Glutamatergic neuron (in vitro differentiated cells): ENCODE data around the gene AHNAK. TPM values are rescaled to one million over a fixed set of nuclear protein-coding genes. Genes with fewer than 3 reads are reported as not detected.

Source experiments
- DNase-seq: peaks from one replicate; pipeline ENCODE4 v3.0.0; 2022
- H3K27ac Mint-ChIP-seq: one replicate; pipeline ENCODE4 v1.8.0; 2020; ENCODE audit warnings: mild to moderate bottlenecking, mixed read lengths, inconsistent platforms; ENCODE audit not compliant: unreplicated experiment
- H3K27me3 Mint-ChIP-seq: one replicate; pipeline ENCODE4 v1.8.0; 2020; ENCODE audit warnings: mild to moderate bottlenecking, moderate library complexity, mixed read lengths, inconsistent platforms; ENCODE audit not compliant: unreplicated experiment
- H3K36me3 Mint-ChIP-seq: one replicate; pipeline ENCODE4 v1.8.0; 2020; ENCODE audit warnings: mild to moderate bottlenecking, mixed read lengths, inconsistent platforms; ENCODE audit not compliant: unreplicated experiment
- H3K4me1 Mint-ChIP-seq: one replicate; pipeline ENCODE4 v1.8.0; 2020; ENCODE audit warnings: mild to moderate bottlenecking, low read depth, mixed read lengths, inconsistent platforms; ENCODE audit not compliant: unreplicated experiment
- H3K4me3 Mint-ChIP-seq: one replicate; pipeline ENCODE4 v1.8.0; 2020; ENCODE audit warnings: mild to moderate bottlenecking, mixed read lengths, inconsistent platforms; ENCODE audit not compliant: unreplicated experiment
- H3K9me3 Mint-ChIP-seq: one replicate; pipeline ENCODE4 v1.8.0; 2020; ENCODE audit warnings: mild to moderate bottlenecking, moderate library complexity, mixed read lengths, inconsistent platforms; ENCODE audit not compliant: unreplicated experiment
- total RNA-seq: library from RNA; stranded (reverse); fragmentation: NEBNext Ultra II Directional; extraction: Animal tissue kit (Norgen Biotek cat#: 25700); gene quantifications from one replicate; pipeline ENCODE4 v1.2.1, GENCODE V29; 2021; ENCODE audit not compliant: unreplicated experiment
- TF ChIP-seq, protein P1 (sequence below): fragments of 200-600 bp; sonication (generic); IDR thresholded peaks from one replicate; pipeline ENCODE4 v1.5.0; 2021; ENCODE audit not compliant: partially characterized antibody, unreplicated experiment

AHNAK gene
- total RNA-seq, 1 donor from 2014 or later, result 4.5 TPM

DNA sequence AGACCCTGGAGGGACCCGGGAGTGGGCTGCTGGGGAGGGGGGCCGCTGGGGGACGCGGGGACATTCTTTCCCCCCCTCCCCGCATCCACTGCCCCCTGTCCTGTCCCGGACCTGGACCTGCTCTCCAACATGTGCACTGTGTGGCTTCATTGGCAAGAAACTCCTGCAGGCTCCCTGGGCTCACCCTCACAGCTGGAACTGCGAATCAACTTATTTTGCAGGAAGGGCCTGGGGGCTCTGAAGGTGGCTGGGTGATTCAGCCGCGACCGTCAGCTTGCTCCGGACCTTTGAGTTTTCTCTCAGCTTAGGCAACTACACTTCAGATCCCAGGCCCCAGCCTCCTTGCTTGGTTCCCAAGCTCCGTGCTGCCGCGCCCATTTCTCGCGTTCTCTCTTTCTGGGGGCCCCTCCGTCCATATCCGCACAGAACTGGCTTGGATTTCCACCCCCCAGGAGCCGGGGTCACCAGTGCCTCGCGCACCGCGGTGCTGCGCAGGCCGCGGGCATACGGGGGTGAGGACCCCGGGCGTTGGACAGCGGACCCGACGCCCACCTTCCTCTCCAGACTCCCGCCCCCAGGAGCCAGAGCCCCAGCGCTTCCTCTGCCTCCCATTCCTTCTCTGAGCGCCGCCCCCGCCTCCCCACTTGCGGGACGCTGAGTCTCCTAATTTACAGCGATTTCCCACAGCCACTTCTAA lies 471 bp upstream of the AHNAK start:
- no peak overlapping the region for H3K27ac Mint-ChIP-seq
- TF ChIP-seq, protein P1, sequence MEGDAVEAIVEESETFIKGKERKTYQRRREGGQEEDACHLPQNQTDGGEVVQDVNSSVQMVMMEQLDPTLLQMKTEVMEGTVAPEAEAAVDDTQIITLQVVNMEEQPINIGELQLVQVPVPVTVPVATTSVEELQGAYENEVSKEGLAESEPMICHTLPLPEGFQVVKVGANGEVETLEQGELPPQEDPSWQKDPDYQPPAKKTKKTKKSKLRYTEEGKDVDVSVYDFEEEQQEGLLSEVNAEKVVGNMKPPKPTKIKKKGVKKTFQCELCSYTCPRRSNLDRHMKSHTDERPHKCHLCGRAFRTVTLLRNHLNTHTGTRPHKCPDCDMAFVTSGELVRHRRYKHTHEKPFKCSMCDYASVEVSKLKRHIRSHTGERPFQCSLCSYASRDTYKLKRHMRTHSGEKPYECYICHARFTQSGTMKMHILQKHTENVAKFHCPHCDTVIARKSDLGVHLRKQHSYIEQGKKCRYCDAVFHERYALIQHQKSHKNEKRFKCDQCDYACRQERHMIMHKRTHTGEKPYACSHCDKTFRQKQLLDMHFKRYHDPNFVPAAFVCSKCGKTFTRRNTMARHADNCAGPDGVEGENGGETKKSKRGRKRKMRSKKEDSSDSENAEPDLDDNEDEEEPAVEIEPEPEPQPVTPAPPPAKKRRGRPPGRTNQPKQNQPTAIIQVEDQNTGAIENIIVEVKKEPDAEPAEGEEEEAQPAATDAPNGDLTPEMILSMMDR, result peak; percentile 9
- no peaks in the 10 kb centered on the region for H3K36me3 Mint-ChIP-seq
- H3K9me3 Mint-ChIP-seq, result no peaks in the 10 kb centered on the region
- H3K4me3 Mint-ChIP-seq, result peak overlapping the region; percentile 63
- no peak for DNase-seq
- peaks cover 28% of the 10 kb centered on the region for H3K27me3 Mint-ChIP-seq
- peaks cover 9% of the 10 kb centered on the region for H3K4me1 Mint-ChIP-seq

DNA sequence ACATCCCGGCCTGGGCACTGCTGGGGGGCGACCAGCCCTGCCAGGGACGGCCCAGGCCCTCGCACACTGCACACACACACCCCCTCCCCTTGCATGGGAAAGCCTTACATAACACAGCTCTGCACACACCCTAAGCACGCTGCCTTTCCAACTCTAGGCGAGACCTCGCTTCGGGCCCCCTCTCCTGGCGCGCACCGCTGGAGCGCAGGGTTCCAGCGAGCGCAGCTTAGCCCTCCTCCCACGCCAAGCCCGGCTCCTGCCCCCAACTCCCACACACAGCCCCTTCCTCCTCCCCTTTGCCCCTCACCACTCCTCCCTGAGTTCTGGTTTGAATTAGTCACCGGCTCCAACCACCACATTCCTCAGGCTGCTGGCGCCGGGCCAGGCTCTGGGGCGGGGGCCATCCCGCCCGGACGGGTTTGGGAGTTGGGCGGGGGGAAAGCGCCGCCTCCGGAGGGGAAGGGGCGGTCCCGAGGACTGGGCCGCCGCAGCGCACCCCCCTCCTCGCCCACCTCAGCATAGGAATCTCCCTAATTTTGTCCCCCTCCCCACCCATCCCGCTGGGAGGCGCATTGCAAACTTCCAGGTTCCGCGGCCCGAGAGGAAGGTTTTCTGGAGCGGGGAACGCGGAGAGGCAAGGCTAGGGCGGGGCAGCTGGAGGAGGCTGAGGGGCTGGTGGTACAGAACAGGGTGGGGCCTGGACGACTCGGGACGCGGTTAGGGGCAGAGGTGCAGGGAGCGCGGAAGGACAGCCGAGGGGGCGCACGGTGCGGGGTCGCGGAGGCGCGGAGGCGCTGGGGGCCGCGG lies 966 bp downstream of the AHNAK start:
- no peaks in the 10 kb centered on the region for H3K9me3 Mint-ChIP-seq
- H3K27me3 Mint-ChIP-seq, result peaks cover 28% of the 10 kb centered on the region
- no peaks in the 10 kb centered on the region for H3K36me3 Mint-ChIP-seq
- no peak overlapping the region for H3K27ac Mint-ChIP-seq
- H3K4me3 Mint-ChIP-seq, result peak overlapping the region; percentile 78
- DNase-seq, result no peak
- TF ChIP-seq, protein P1, result no peak
- H3K4me1 Mint-ChIP-seq, result peaks cover 10% of the 10 kb centered on the region

DNA sequence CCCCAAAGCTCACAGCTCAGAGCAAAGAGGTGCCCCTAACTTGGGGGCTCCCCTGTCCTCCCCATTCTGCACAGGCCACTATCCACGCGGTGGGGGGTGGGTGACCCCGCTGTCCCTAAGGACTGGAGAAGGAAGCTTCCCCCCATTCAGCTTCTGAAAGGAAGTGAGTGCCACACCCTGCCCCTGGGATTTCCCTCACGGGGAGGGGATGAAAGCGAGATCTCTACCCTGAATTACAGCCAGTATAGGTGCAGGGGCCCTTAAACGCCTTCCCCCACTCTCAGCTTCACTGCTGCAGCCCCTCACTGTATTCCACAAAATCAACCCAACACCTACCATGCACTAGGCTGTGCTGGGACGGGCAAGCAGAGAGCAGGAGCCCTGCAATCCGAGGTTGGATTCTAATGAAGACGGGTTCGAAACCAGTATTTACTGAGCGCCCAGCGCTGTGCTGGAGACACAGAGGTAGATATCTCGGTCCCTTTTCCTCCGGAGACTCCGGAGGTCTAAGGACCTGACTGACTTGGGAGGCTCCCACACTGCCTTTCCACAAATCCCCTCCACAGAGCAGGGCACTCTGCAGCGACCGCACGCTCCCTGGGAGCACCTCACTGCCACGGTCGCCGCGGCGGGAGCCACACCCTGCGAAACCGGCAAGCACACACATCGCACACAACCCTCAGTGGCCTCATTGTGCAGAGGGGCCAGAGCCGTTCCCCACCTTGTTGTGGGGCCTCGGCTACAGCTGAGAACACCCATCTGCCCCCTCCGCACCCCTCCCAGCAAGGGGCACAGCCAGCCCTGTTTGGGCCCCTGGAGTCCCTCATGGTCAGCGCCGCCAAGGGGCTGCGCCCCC lies 1.8 kb downstream of the AHNAK start:
- no peak overlapping the region for H3K27ac Mint-ChIP-seq
- peak overlapping the region; percentile 78 for H3K4me3 Mint-ChIP-seq
- H3K36me3 Mint-ChIP-seq, result no peaks in the 10 kb centered on the region
- peaks cover 27% of the 10 kb centered on the region for H3K27me3 Mint-ChIP-seq
- no peaks in the 10 kb centered on the region for H3K9me3 Mint-ChIP-seq
- TF ChIP-seq, protein P1, result no peak
- no peak for DNase-seq
- H3K4me1 Mint-ChIP-seq, result peaks cover 10% of the 10 kb centered on the region

DNA sequence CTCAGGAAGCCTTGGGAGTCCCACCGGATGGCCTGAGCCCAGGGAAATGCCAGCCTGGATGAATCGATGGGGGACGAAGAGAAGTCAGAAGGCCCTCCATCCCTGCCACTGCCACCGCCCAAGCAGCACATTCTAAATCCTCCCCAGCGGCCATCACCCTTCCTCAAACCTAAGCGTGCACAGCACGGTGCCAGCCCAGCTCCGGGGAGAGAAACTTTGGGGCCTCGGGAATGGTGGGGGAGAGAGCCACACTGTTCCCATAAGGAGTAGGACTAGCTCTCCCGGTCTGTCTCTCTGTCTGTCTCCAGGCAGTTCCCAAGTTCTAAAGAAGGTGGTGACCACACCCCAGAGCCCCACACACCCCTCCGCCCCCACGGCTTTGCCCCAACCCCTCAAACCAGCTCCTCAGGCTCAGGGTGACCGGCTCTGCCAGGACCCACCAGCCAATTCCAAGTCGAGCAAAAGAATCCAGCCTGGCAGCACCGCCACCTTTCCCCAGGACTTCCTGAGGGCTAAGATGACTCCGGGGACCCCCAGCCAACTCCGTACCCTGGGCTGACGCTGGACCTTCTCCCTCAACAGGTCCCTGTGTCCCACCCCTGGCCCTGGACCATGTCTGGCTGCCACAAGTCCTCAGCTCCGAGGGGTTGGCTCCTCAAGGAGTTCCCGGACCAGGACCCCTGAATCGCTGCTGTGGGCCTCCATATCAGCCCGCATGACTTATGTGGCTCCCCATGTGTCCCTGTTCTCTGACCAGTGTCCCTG lies 2.7 kb downstream of the AHNAK start:
- no peak overlapping the region for H3K27ac Mint-ChIP-seq
- H3K9me3 Mint-ChIP-seq, result no peaks in the 10 kb centered on the region

More for the DNA sequence above, 2.7 kb downstream of the AHNAK start:
- no peak for DNase-seq
- peaks cover 26% of the 10 kb centered on the region for H3K27me3 Mint-ChIP-seq
- no peak overlapping the region for H3K4me3 Mint-ChIP-seq
- peaks cover 12% of the 10 kb centered on the region for H3K4me1 Mint-ChIP-seq
- TF ChIP-seq, protein P1, result no peak
- no peaks in the 10 kb centered on the region for H3K36me3 Mint-ChIP-seq
